Measurements from ENCODE around the gene HOXA7. TPM values are rescaled to one million over a fixed set of nuclear protein-coding genes. Genes with fewer than 3 reads are reported as not detected.

HOXA7 gene
- total RNA-seq, 4 donors from 2014 or later = 7.0 to 22.9 (median 12.8) TPM

GRCh38 chr7:27176962-27177794 lies 20.7 kb upstream of the HOXA7 start:
- TF ChIP-seq EP300 (IDR thresholded peaks at IDR 0.05; ENCODE audit: low read depth) (no peak), CTCF (IDR thresholded peaks at IDR 0.05) (no peak)
- in situ Hi-C loops (cut with MboI; ENCODE audit: low pct_ligation_motif_present in 1 of 4, low pct_unique_long_range_greater_than_20kb in 1 of 4, low sequenced_read_pairs in 3 of 4) = loop anchor here in 2 of 4 donors (25.0 kb wide), 1 partner anchor 1315 kb away; no protein-coding TSS in a partner anchor
- WGBS, 2 donors (ENCODE audit: low coverage in 1 of 2) = 26 to 48% methylated on average over 6 to 22 of the region's 22 CpGs
- Histone ChIP-seq H3K4me3 (peak overlapping the region; percentile 21 to 67 (median 60)), H3K27ac (peak overlapping the region; percentile 95 to 99 (median 98)), H3K36me3 (no peaks in the 10 kb centered on the region), H3K4me1 (peaks cover 18 to 51% (median 45%) of the 10 kb centered on the region in 4 donors), H3K9me3 (no peaks in the 10 kb centered on the region), H3K27me3 (peaks cover 33% of the 10 kb centered on the region)
- peak; percentile 27 for DNase-seq
- intact Hi-C loops (cut with DNase I; ENCODE audit: low total_unique reads) = no loop called here

DNA sequence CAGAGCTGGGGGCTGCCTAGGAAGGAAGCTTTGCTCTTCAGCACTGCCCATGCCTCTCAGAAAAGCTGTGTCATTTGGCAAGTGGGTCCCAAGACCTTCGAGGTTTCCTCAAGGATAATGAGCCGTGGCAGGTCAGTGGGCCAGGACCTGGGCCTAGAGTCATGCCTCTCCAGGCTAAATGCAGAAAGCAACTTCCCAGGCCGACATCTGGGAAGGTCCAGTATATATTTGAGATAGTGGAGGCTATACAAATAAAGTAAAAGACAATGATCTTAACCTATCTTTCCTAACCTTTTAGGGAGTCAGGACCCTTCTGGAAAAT lies 20.0 kb upstream of the HOXA7 start:
- TF ChIP-seq CTCF (IDR thresholded peaks at IDR 0.05) (peak in 1 of 5 experiments; percentile 4), POLR2A (IDR thresholded peaks at IDR 0.05) (no peak)
- Histone ChIP-seq H3K4me1 (peaks cover 11 to 45% (median 43%) of the 10 kb centered on the region in 4 donors), H3K9me3 (no peaks in the 10 kb centered on the region), H3K4me3 (peak overlapping the region; percentile 4 to 67 (median 60)), H3K27me3 (peaks cover 36% of the 10 kb centered on the region), H3K27ac (peak overlapping the region; percentile 95 to 99 (median 98)), H3K36me3 (no peaks in the 10 kb centered on the region)
- 20 to 28% methylated on average over 1 to 3 of the region's 3 CpGs for WGBS, 2 donors (ENCODE audit: low coverage in 1 of 2)
- intact Hi-C loops (cut with DNase I; ENCODE audit: low total_unique reads) (no loop called here), in situ Hi-C loops (cut with MboI; ENCODE audit: low pct_ligation_motif_present in 1 of 4, low pct_unique_long_range_greater_than_20kb in 1 of 4, low sequenced_read_pairs in 3 of 4) (loop anchor here in 2 of 4 donors (25.0 kb wide), 1 partner anchor 1314 kb away; no protein-coding TSS in a partner anchor)
- no peak for DNase-seq

GRCh38 chr7:27175626-27176523 lies 19.4 kb upstream of the HOXA7 start:
- peak; percentile 40 for DNase-seq
- H3K9me3 ChIP-seq = no peaks in the 10 kb centered on the region
- intact Hi-C loops (cut with DNase I; ENCODE audit: low total_unique reads) = no loop called here
- in situ Hi-C loops (cut with MboI; ENCODE audit: low pct_ligation_motif_present in 1 of 4, low pct_unique_long_range_greater_than_20kb in 1 of 4, low sequenced_read_pairs in 3 of 4) = loop anchor here in 2 of 4 donors (25.0 kb wide), 1 partner anchor 1314 kb away; no protein-coding TSS in a partner anchor
- H3K27me3 ChIP-seq = peaks cover 42% of the 10 kb centered on the region
- H3K4me3 ChIP-seq = peak overlapping the region; percentile 18 to 67 (median 60)
- peaks cover 8 to 41% (median 38%) of the 10 kb centered on the region in 4 donors for H3K4me1 ChIP-seq
- TF ChIP-seq EP300 (IDR thresholded peaks at IDR 0.05; ENCODE audit: low read depth) (no peak), POLR2AphosphoS5 (IDR thresholded peaks at IDR 0.05) (no peak), POLR2A (IDR thresholded peaks at IDR 0.05) (no peak), CTCF (IDR thresholded peaks at IDR 0.05) (peak in 1 of 5 experiments; percentile 10)
- peak overlapping the region; percentile 95 to 99 (median 98) for H3K27ac ChIP-seq
- no peaks in the 10 kb centered on the region for H3K36me3 ChIP-seq
- 12 to 31% methylated on average over 13 to 35 of the region's 40 CpGs for WGBS, 2 donors (ENCODE audit: low coverage in 1 of 2)
